HCT116 (cell line): ENCODE data around the gene PKP3. TPM values are rescaled to one million over a fixed set of nuclear protein-coding genes. Genes with fewer than 3 reads are reported as not detected.

Experiments
- ATAC-seq: fragments of 200-7000 bp; cut with Tn5 transposase; 2 replicates; pipeline ENCODE4 v1.9.1; 2020; ENCODE audit warnings: mild to moderate bottlenecking, moderate library complexity
- BruUV-seq: library from RNA; stranded (reverse); fragments of 400-500 nt; replicated peaks from 2 replicates; lab custom pipeline; 2021; lab: Mats Ljungman, UMichigan
- CTCF ChIA-PET: fragments of 300-600 bp; sonication (Branson Sonifier 250); formaldehyde crosslinking; loops from one replicate; lab custom pipeline; 2021; ENCODE audit warnings: antibody characterized with exemption; lab: Charles Lee
- POLR2A ChIA-PET: fragments of 300-600, 350-600 bp; sonication (Branson Sonifier 250); formaldehyde crosslinking; loops from one replicate; lab custom pipeline; 2021; ENCODE audit warnings: antibody characterized with exemption; lab: Charles Lee
- RAD21 ChIA-PET, 2 experiments: fragments of 300-600 bp; sonication (Branson Sonifier 250); formaldehyde crosslinking; loops; one replicate each; lab custom pipeline; 2023; ENCODE audit warnings: low total read pairs in 2 of 2; ENCODE audit not compliant: uncharacterized antibody in 2 of 2, unreplicated experiment in 2 of 2, low non-redundant PET in 1 of 2; lab: Charles Lee
- DNase-seq: peaks from one replicate; pipeline ENCODE4 v3.0.0-alpha.2; 2010; ENCODE audit warnings: low read depth, low spot score
- H2AFZ ChIP-seq: fragments of 200-600 bp; shearing (Covaris generic), sonication (generic); 2 replicates; pipeline ENCODE4 v1.6.1; 2017; ENCODE audit warnings: low read depth, mixed run types, mixed read lengths, antibody characterized with exemption, low read length; ENCODE audit not compliant: poor library complexity, severe bottlenecking
- H3K27ac ChIP-seq: 2 replicates; pipeline ENCODE4 v1.5.1; 2012; ENCODE audit warnings: low read depth, low read length
- H3K27me3 ChIP-seq: fragments of 200-600 bp; sonication (generic); 2 replicates; pipeline ENCODE4 v1.6.1; 2016; ENCODE audit warnings: mixed run types, low read length, mixed read lengths; ENCODE audit not compliant: insufficient read depth
- H3K36me3 ChIP-seq, 2 experiments: fragments of 200-500 bp in 1 of 2; fragments of 200-600 bp in 1 of 2; sonication (Bioruptor generic) in 1 of 2; sonication (generic) in 1 of 2; 2 replicates each; pipeline versions ENCODE4 v1.5.1 to v1.6.1; 2014 to 2016; ENCODE audit warnings: low read length in 2 of 2, inconsistent platforms in 1 of 2, mixed read lengths in 1 of 2, mixed run types in 1 of 2; ENCODE audit not compliant: insufficient read depth in 2 of 2, control insufficient read depth in 1 of 2
- H3K4me1 ChIP-seq, 2 experiments: fragments of 200-600 bp in 1 of 2; sonication (generic) in 1 of 2; 2 replicates each; pipeline versions ENCODE4 v1.5.1 to v1.6.1; 2012 to 2017; ENCODE audit warnings: low read length in 2 of 2, inconsistent platforms in 1 of 2, mild to moderate bottlenecking in 1 of 2, mixed read lengths in 1 of 2, mixed run types in 1 of 2, moderate library complexity in 1 of 2; ENCODE audit not compliant: insufficient read depth in 2 of 2, control insufficient read depth in 1 of 2
- H3K4me2 ChIP-seq: fragments of 200-600 bp; sonication (generic); 2 replicates; pipeline ENCODE4 v1.6.1; 2017; ENCODE audit warnings: mixed run types, low read length, mixed read lengths
- H3K4me3 ChIP-seq, 2 experiments: fragments of 200-600 bp in 1 of 2; sonication (generic) in 1 of 2; replicated peaks in 1 of 2; 2 replicates each; pipeline ENCODE4 v1.5.1; 2011 to 2016; ENCODE audit warnings: low read length in 2 of 2, control low read depth in 1 of 2, low read depth in 1 of 2, mild to moderate bottlenecking in 1 of 2, mixed read lengths in 1 of 2, mixed run types in 1 of 2
- H3K79me2 ChIP-seq: fragments of 200-600 bp; sonication (generic); 2 replicates; pipeline ENCODE4 v1.6.1; 2017; ENCODE audit warnings: mild to moderate bottlenecking, mixed run types, low read length, moderate library complexity, mixed read lengths; ENCODE audit not compliant: insufficient read depth
- H3K9ac ChIP-seq: fragments of 200-600 bp; sonication (generic); 2 replicates; pipeline ENCODE4 v1.6.1; 2016; ENCODE audit warnings: low read length, mixed read lengths
- H3K9me2 ChIP-seq: fragments of 200-600 bp; sonication (generic), shearing (Covaris generic); 2 replicates; pipeline ENCODE4 v1.6.1; 2017; ENCODE audit warnings: mixed run types, mild to moderate bottlenecking, moderate library complexity; ENCODE audit not compliant: insufficient read depth
- H3K9me3 ChIP-seq, 2 experiments: fragments of 200-500 bp in 1 of 2; fragments of 200-600 bp in 1 of 2; sonication (Bioruptor generic) in 1 of 2; sonication (generic) in 1 of 2; 2 replicates each; pipeline ENCODE4 v1.6.1; 2014 to 2017; ENCODE audit warnings: low read length in 2 of 2, mixed read lengths in 2 of 2, inconsistent platforms in 1 of 2, low read depth in 1 of 2, mild to moderate bottlenecking in 1 of 2, mixed run types in 1 of 2, moderate library complexity in 1 of 2; ENCODE audit not compliant: control insufficient read depth in 1 of 2, insufficient read depth in 1 of 2
- H4K20me1 ChIP-seq: fragments of 200-600 bp; sonication (generic), shearing (Covaris generic); 2 replicates; pipeline ENCODE4 v1.6.1; 2017; ENCODE audit warnings: mixed run types, mild to moderate bottlenecking, moderate library complexity; ENCODE audit not compliant: insufficient read depth
- CBX3 ChIP-seq: IDR thresholded peaks from 2 replicates; pipeline ENCODE4 v1.6.1; 2012; ENCODE audit warnings: low read depth
- CEBPB ChIP-seq: IDR thresholded peaks from 2 replicates; pipeline ENCODE4 v1.6.1; 2012; ENCODE audit warnings: low read depth
- EGR1 ChIP-seq: IDR thresholded peaks from 2 replicates; pipeline ENCODE4 v1.6.1; 2012; ENCODE audit warnings: low read depth
- EZH2 ChIP-seq: fragments of 200-600 bp; sonication (generic); IDR thresholded peaks from 2 replicates; pipeline ENCODE4 v1.6.1; 2017; ENCODE audit warnings: antibody characterized with exemption, mixed run types
- EZH2phosphoT487 ChIP-seq: fragments of 200-600 bp; IDR thresholded peaks from 2 replicates; pipeline ENCODE4 v1.6.1; 2018; ENCODE audit warnings: antibody characterized with exemption, borderline replicate concordance
- FOSL1 ChIP-seq: IDR thresholded peaks from 2 replicates; pipeline ENCODE4 v1.6.1; 2012; ENCODE audit warnings: low read depth
- POLR2A ChIP-seq: IDR thresholded peaks from 2 replicates; pipeline ENCODE4 v1.7.0; 2011; ENCODE audit warnings: borderline replicate concordance; ENCODE audit not compliant: insufficient read depth, insufficient read length; ENCODE audit errors: extremely low read depth
- RAD21 ChIP-seq: IDR thresholded peaks from 2 replicates; pipeline ENCODE4 v1.6.1; 2012; ENCODE audit warnings: low read depth, mild to moderate bottlenecking
- SIN3A ChIP-seq: IDR thresholded peaks from 2 replicates; pipeline ENCODE4 v1.6.1; 2012; ENCODE audit warnings: low read depth
- SRF ChIP-seq: IDR thresholded peaks from 2 replicates; pipeline ENCODE4 v1.6.1; 2012; ENCODE audit warnings: low read depth
- TCF7L2 ChIP-seq: IDR thresholded peaks from 2 replicates; pipeline ENCODE4 v1.7.0; 2011; ENCODE audit warnings: borderline replicate concordance, inconsistent platforms; ENCODE audit not compliant: insufficient read depth, insufficient read length; ENCODE audit errors: extremely low read depth
- YY1 ChIP-seq: IDR thresholded peaks from 2 replicates; pipeline ENCODE4 v1.6.1; 2011; ENCODE audit warnings: low read length, low read depth, moderate library complexity, mild to moderate bottlenecking; ENCODE audit not compliant: insufficient replicate concordance; ENCODE audit errors: extremely low read depth
- intact Hi-C: fragments of 100-400 bp; cut with micrococcal nuclease; formaldehyde crosslinking; loops from 2 replicates; pipeline ENCODE4 v1.10.0; 2022
- total RNA-seq: library from RNA; stranded (reverse); gene quantifications from one replicate; pipeline ENCODE4 v1.2.1, GENCODE V29; 2021; ENCODE audit not compliant: unreplicated experiment
- TF ChIP-seq, protein P1 (sequence below), 3 experiments: fragments of 200-600 bp in 1 of 3; sonication (generic) in 1 of 3; IDR thresholded peaks in 2 of 3; conservative IDR thresholded peaks in 1 of 3; 2 replicates each; pipeline ENCODE4 v1.5.1; 2012 to 2017; ENCODE audit warnings: low read depth in 2 of 3, low read length in 2 of 3, antibody characterized with exemption in 1 of 3, borderline replicate concordance in 1 of 3, control low read depth in 1 of 3, mild to moderate bottlenecking in 1 of 3, mixed read lengths in 1 of 3, mixed run types in 1 of 3, moderate library complexity in 1 of 3; ENCODE audit not compliant: insufficient read depth in 1 of 3
- TF ChIP-seq, protein P2 (sequence below): IDR thresholded peaks from 2 replicates; pipeline ENCODE4 v1.6.1; 2012
- TF ChIP-seq, protein P3 (sequence below): IDR thresholded peaks from 2 replicates; pipeline ENCODE4 v1.6.1; 2011; ENCODE audit warnings: mild to moderate bottlenecking, low read length, moderate library complexity; ENCODE audit not compliant: insufficient replicate concordance; ENCODE audit errors: extremely low read depth
- TF ChIP-seq, protein P4 (sequence below): IDR thresholded peaks from 2 replicates; pipeline ENCODE4 v1.6.1; 2012; ENCODE audit warnings: low read depth
- TF ChIP-seq, protein P5 (sequence below): IDR thresholded peaks from 2 replicates; pipeline ENCODE4 v1.6.1; 2012

The PKP3 gene
- total RNA-seq, 1 experiment from 2014 or later, result 157 TPM

DNA sequence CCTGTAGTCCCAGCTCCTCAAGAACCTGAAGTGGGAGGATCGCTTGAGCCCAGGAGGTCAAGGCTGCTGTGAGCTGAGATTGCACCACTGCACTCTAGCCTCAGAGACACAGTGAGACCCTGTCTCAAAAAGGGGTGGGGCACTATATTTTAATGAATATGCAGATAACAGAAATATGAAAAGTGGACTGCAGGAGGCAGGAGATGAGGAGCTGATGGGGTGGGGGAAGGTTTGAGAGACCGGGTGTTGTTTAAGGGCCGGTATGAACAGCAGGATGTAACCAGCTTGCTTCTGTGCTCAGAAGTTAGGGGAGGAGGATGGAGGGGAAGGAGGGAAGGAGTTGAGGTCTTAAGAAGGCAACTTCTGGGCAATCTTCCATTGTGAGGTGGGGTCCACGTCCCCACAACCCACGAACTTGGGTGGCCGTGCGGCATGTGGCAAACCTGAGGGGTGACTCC, 26.0 kb upstream of the PKP3 start:
- Histone ChIP-seq H3K27me3 (no peaks in the 10 kb centered on the region), H3K9ac (no peak overlapping the region), H4K20me1 (no peaks in the 10 kb centered on the region), H3K4me1 (peaks cover 0 to 19% of the 10 kb centered on the region in 2 experiments; a peak in 2 of 4 replicates), H3K27ac (no peak overlapping the region; the same call in 1 of the 2 replicates), H3K9me3 (no peaks in the 10 kb centered on the region), H3K9me2 (no peaks in the 10 kb centered on the region), H3K4me2 (no peak overlapping the region), H2AFZ (no peak overlapping the region), H3K79me2 (peaks cover 16% of the 10 kb centered on the region; the same call in 1 of the 2 replicates), H3K36me3 (peaks cover 0 to 1% of the 10 kb centered on the region in 2 experiments; a peak in 1 of 4 replicates), H3K4me3 (no peak overlapping the region)
- CTCF ChIA-PET, result no interaction called here
- RAD21 ChIA-PET, result interaction anchor here in 1 of 2 experiments (0.6 kb wide), 1 partner anchor 26 kb away, joined by 7 read pairs; the partner anchor contains the start of gene PKP3
- intact Hi-C loops, result no loop called here
- BruUV-seq, result no TSS peak
- no peak for ATAC-seq
- POLR2A ChIA-PET, result no interaction called here
- DNase-seq, result no peak
- no peak for TF ChIP-seq TCF7L2
- TF ChIP-seq, protein P1, sequence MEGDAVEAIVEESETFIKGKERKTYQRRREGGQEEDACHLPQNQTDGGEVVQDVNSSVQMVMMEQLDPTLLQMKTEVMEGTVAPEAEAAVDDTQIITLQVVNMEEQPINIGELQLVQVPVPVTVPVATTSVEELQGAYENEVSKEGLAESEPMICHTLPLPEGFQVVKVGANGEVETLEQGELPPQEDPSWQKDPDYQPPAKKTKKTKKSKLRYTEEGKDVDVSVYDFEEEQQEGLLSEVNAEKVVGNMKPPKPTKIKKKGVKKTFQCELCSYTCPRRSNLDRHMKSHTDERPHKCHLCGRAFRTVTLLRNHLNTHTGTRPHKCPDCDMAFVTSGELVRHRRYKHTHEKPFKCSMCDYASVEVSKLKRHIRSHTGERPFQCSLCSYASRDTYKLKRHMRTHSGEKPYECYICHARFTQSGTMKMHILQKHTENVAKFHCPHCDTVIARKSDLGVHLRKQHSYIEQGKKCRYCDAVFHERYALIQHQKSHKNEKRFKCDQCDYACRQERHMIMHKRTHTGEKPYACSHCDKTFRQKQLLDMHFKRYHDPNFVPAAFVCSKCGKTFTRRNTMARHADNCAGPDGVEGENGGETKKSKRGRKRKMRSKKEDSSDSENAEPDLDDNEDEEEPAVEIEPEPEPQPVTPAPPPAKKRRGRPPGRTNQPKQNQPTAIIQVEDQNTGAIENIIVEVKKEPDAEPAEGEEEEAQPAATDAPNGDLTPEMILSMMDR (IDR thresholded peaks at IDR 0.05 in 2 of 3, conservative IDR thresholded peaks at IDR 0.05 in 1 of 3; ENCODE audit: borderline replicate concordance in 1 of 3, insufficient read depth in 1 of 3, low read depth in 2 of 3, low read length in 2 of 3), result no peak
- TF ChIP-seq YY1, result no peak
- TF ChIP-seq CBX3, result no peak
- no peak for TF ChIP-seq SRF
- TF ChIP-seq EZH2phosphoT487, result no peak
- TF ChIP-seq CEBPB, result no peak
- TF ChIP-seq, protein P2, sequence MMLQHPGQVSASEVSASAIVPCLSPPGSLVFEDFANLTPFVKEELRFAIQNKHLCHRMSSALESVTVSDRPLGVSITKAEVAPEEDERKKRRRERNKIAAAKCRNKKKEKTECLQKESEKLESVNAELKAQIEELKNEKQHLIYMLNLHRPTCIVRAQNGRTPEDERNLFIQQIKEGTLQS, result no peak
- no peak for TF ChIP-seq EZH2
- TF ChIP-seq SIN3A, result no peak
- no peak for TF ChIP-seq EGR1
- TF ChIP-seq, protein P3, sequence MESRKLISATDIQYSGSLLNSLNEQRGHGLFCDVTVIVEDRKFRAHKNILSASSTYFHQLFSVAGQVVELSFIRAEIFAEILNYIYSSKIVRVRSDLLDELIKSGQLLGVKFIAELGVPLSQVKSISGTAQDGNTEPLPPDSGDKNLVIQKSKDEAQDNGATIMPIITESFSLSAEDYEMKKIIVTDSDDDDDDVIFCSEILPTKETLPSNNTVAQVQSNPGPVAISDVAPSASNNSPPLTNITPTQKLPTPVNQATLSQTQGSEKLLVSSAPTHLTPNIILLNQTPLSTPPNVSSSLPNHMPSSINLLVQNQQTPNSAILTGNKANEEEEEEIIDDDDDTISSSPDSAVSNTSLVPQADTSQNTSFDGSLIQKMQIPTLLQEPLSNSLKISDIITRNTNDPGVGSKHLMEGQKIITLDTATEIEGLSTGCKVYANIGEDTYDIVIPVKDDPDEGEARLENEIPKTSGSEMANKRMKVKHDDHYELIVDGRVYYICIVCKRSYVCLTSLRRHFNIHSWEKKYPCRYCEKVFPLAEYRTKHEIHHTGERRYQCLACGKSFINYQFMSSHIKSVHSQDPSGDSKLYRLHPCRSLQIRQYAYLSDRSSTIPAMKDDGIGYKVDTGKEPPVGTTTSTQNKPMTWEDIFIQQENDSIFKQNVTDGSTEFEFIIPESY, result no peak
- TF ChIP-seq, protein P4, sequence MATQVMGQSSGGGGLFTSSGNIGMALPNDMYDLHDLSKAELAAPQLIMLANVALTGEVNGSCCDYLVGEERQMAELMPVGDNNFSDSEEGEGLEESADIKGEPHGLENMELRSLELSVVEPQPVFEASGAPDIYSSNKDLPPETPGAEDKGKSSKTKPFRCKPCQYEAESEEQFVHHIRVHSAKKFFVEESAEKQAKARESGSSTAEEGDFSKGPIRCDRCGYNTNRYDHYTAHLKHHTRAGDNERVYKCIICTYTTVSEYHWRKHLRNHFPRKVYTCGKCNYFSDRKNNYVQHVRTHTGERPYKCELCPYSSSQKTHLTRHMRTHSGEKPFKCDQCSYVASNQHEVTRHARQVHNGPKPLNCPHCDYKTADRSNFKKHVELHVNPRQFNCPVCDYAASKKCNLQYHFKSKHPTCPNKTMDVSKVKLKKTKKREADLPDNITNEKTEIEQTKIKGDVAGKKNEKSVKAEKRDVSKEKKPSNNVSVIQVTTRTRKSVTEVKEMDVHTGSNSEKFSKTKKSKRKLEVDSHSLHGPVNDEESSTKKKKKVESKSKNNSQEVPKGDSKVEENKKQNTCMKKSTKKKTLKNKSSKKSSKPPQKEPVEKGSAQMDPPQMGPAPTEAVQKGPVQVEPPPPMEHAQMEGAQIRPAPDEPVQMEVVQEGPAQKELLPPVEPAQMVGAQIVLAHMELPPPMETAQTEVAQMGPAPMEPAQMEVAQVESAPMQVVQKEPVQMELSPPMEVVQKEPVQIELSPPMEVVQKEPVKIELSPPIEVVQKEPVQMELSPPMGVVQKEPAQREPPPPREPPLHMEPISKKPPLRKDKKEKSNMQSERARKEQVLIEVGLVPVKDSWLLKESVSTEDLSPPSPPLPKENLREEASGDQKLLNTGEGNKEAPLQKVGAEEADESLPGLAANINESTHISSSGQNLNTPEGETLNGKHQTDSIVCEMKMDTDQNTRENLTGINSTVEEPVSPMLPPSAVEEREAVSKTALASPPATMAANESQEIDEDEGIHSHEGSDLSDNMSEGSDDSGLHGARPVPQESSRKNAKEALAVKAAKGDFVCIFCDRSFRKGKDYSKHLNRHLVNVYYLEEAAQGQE, result no peak
- no peak for TF ChIP-seq FOSL1
- TF ChIP-seq, protein P5, sequence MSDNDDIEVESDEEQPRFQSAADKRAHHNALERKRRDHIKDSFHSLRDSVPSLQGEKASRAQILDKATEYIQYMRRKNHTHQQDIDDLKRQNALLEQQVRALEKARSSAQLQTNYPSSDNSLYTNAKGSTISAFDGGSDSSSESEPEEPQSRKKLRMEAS, result no peak
- no peak for TF ChIP-seq POLR2A
- no peak for TF ChIP-seq RAD21
